Measurements from ENCODE around the gene PDK1.

- no peak for TF ChIP-seq LEF1 (IDR thresholded peaks at IDR 0.05; ENCODE audit: borderline replicate concordance)
- TF ChIP-seq BHLHE40 (IDR thresholded peaks at IDR 0.05; ENCODE audit: borderline replicate concordance), result no peak
- no peak for TF ChIP-seq NFRKB (IDR thresholded peaks at IDR 0.05)
- no peak for TF ChIP-seq ELF4 (IDR thresholded peaks at IDR 0.05)
- no peak for TF ChIP-seq ZNF384 (IDR thresholded peaks at IDR 0.05)
- TF ChIP-seq SP1 (IDR thresholded peaks at IDR 0.05), result no peak
- no peak for TF ChIP-seq SUZ12 (IDR thresholded peaks at IDR 0.05)
- TF ChIP-seq FOXM1 (IDR thresholded peaks at IDR 0.05; ENCODE audit: borderline replicate concordance), result no peak
Observed at GRCh38 chr2:172655838-172656573, 100.1 kb downstream of the PDK1 start.
